ENCODE data around the gene HOXC9. TPM values are rescaled to one million over a fixed set of nuclear protein-coding genes. Genes with fewer than 3 reads are reported as not detected.

Gene HOXC9
- total RNA-seq, 4 donors from 2014 or later, result 13.6 to 37.7 (median 26.3) TPM

DNA sequence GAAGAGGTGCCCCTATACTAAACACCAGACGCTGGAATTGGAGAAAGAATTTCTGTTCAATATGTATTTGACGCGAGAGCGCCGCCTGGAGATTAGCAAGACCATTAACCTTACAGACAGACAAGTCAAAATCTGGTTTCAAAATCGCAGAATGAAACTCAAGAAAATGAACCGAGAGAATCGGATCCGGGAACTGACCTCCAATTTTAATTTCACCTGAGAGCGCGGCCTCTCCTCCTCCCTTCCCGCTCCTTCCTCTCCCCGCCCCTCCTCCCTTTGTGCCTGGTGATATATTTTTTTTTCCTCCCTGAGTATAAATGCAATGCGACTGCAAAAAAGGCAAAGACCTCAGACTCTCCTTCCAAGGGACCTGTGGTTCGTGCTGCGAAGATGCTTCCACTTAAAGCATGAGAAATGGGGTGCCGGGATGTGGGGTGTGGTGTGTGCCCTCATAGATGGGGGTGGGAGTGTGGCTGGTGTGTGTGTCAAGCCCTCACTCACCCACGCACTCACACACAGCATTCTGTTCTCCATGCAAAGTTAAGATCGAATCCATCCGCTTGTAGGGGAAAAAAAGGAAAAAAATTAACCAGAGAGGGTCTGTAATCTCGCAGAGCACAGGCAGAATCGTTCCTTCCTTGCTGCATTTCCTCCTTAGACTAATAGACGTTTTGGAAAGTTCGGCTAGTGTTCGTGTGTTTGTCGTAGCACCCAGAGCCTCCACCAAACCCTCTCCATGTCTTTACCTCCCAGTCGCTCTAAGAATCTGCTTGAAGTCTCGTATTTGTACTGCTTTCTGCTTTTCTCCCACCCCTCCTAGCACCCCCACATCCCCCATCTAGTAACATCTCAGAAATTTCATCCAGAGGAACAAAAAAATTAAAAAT, 10.5 kb upstream of the HOXC9 start:
- no peaks in the 10 kb centered on the region for H3K36me3 ChIP-seq
- H3K9me3 ChIP-seq, result no peaks in the 10 kb centered on the region
- in situ Hi-C loops (cut with MboI; ENCODE audit: low sequenced_read_pairs in 4 of 4) (loop anchor here (10.0 to 25.0 kb wide), 4 partner anchors 215 to 1723 kb away; partner anchors contain the start of genes GPR84 (in 2 of the 4), BLOC1S1 (in 1 of the 4), ITGA7 (in 1 of the 4) and RDH5 (in 1 of the 4)), intact Hi-C loops (cut with DNase I; ENCODE audit: low total_unique reads) (loop anchor here (5.0 to 10.0 kb wide), 3 partner anchors 293 to 1735 kb away; partner anchors contain the start of genes CBX5, CD63, HNRNPA1 and RDH5)
- TF ChIP-seq POLR2A (IDR thresholded peaks at IDR 0.05), result no peak
- TF ChIP-seq, protein P1, sequence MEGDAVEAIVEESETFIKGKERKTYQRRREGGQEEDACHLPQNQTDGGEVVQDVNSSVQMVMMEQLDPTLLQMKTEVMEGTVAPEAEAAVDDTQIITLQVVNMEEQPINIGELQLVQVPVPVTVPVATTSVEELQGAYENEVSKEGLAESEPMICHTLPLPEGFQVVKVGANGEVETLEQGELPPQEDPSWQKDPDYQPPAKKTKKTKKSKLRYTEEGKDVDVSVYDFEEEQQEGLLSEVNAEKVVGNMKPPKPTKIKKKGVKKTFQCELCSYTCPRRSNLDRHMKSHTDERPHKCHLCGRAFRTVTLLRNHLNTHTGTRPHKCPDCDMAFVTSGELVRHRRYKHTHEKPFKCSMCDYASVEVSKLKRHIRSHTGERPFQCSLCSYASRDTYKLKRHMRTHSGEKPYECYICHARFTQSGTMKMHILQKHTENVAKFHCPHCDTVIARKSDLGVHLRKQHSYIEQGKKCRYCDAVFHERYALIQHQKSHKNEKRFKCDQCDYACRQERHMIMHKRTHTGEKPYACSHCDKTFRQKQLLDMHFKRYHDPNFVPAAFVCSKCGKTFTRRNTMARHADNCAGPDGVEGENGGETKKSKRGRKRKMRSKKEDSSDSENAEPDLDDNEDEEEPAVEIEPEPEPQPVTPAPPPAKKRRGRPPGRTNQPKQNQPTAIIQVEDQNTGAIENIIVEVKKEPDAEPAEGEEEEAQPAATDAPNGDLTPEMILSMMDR (IDR thresholded peaks at IDR 0.05 in 4 of 5, conservative IDR thresholded peaks at IDR 0.05 in 1 of 5), result peak in 4 of 5 experiments; percentile 3 to 48 (median 28)
- peak overlapping the region; percentile 94 to 100 (median 98) for H3K27ac ChIP-seq
- no peaks in the 10 kb centered on the region for H3K27me3 ChIP-seq
- peak overlapping the region; percentile 36 to 53 (median 47) for H3K4me3 ChIP-seq
- ATAC-seq (no peak), DNase-seq (no peak)
- peaks cover 63% of the 10 kb centered on the region in 2 donors for H3K4me1 ChIP-seq

DNA sequence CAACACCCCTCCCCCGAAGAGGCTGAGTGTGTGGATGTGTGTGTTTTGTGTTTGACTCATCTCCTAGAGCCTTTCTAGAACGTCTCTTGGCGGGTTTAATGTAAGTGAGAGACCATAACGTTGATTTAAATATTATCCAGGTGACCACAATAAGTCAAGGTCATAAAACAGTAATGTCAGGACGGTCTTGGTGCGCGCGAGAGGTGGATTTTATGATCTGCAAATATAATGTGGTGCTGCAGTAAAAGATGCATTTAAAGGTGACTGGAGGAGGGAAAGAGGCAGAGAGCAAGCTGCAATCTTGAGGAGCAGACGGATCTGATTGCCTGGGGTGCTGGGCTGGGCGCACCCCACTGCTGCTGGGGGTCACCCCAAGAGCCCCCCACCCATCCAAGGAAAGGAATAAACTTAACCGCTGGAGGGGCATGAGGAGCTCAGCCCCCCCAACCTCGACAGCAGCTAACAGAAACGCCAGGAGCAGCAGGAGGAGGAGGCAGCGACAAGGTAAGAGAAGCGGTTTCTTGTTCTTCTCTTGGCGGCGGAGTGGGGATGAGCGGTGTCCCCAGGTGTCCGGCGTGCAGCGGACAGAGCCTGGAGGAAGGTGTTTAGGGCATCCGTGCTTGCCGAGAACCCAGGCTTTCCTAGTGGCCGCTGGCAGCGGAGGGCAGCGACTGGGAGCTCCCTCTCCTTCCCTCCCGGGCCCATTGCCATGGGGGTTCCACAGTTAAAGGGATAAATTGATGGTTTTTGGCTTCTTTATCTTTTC, 9.5 kb upstream of the HOXC9 start:
- Histone ChIP-seq H3K9me3 (no peaks in the 10 kb centered on the region), H3K36me3 (no peaks in the 10 kb centered on the region), H3K4me3 (peak overlapping the region; percentile 43 to 56 (median 47)), H3K4me1 (peaks cover 63% of the 10 kb centered on the region in 2 donors), H3K27me3 (no peaks in the 10 kb centered on the region), H3K27ac (peak overlapping the region; percentile 94 to 100 (median 98))
- TF ChIP-seq POLR2A (IDR thresholded peaks at IDR 0.05), result no peak
- TF ChIP-seq, protein P1 (IDR thresholded peaks at IDR 0.05 in 4 of 5, conservative IDR thresholded peaks at IDR 0.05 in 1 of 5), result no peak
- in situ Hi-C loops (cut with MboI; ENCODE audit: low sequenced_read_pairs in 4 of 4), result loop anchor here in 3 of 4 donors (25.0 kb wide), 3 partner anchors 222 to 1722 kb away; partner anchors contain the start of genes GPR84 (in 2 of the 3), BLOC1S1 (in 1 of the 3), ITGA7 (in 1 of the 3) and RDH5 (in 1 of the 3)
- no peak for ATAC-seq
- intact Hi-C loops (cut with DNase I; ENCODE audit: low total_unique reads), result loop anchor here (10.0 kb wide), 2 partner anchors 946 to 1734 kb away; partner anchors contain the start of genes CD63 and RDH5
- DNase-seq, result no peak

DNA sequence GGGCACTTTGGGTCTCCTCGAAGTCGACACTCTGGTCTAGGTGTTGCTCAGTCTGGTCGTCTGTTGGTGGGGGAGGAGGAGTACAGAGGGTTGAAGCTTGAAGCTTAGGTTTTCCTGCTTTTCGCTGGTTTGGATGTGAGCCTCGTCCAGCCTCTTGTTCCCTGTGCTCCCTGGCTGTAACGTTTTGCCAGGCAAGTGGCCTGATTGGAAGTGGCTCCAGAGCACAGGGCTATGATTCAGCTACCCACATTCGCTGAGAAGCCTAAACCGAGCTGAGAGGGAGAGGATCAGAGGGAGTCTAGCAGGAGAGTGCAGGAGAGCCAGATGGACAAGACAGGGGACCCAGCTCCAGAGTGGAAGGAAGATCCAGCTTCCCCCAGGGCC, 8.9 kb upstream of the HOXC9 start:
- in situ Hi-C loops (cut with MboI; ENCODE audit: low sequenced_read_pairs in 4 of 4), result loop anchor here in 3 of 4 donors (25.0 kb wide), 3 partner anchors 221 to 1721 kb away; partner anchors contain the start of genes GPR84 (in 2 of the 3), BLOC1S1 (in 1 of the 3), ITGA7 (in 1 of the 3) and RDH5 (in 1 of the 3)
- TF ChIP-seq POLR2A (IDR thresholded peaks at IDR 0.05), result peak; percentile 76 to 82
- TF ChIP-seq, protein P1 (IDR thresholded peaks at IDR 0.05 in 4 of 5, conservative IDR thresholded peaks at IDR 0.05 in 1 of 5), result peak in 1 of 5 experiments; percentile 6
- intact Hi-C loops (cut with DNase I; ENCODE audit: low total_unique reads), result loop anchor here (10.0 kb wide), 2 partner anchors 946 to 1734 kb away; partner anchors contain the start of genes CD63 and RDH5
- Histone ChIP-seq H3K27ac (peak overlapping the region; percentile 94 to 100 (median 98)), H3K36me3 (no peaks in the 10 kb centered on the region), H3K27me3 (no peaks in the 10 kb centered on the region), H3K4me1 (peaks cover 63% of the 10 kb centered on the region in 2 donors), H3K4me3 (peak overlapping the region; percentile 43 to 56 (median 47)), H3K9me3 (no peaks in the 10 kb centered on the region)
- DNase-seq (peak; percentile 85), ATAC-seq (peak; percentile 56 to 73)

DNA sequence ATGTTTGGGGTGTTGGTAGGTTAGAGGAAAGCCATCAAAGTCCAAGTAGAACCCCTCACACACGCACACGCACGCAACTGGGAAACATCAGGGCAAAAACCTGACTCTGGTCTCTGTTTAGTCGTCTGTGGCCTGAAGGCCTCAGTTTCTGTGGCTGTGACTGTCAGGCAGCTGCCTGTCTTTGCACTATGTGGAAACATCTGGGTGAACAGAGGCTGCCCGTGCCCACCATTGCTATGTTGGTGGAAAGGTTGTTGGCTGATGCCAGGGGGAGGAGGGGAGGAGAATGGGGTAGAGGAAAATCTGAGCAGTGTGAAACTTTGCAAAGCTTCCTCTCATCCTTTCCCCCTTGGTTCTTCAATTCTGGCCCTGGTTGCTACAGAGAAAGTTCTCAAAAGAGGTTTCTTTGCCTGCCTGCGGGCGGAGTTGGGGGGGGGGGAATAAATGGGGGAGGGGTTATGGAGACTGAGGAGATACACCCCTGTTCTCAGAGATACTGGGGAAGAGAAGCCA, 7.5 kb upstream of the HOXC9 start:
- no peak for TF ChIP-seq POLR2A (IDR thresholded peaks at IDR 0.05)
- TF ChIP-seq, protein P1 (IDR thresholded peaks at IDR 0.05 in 4 of 5, conservative IDR thresholded peaks at IDR 0.05 in 1 of 5), result no peak
- H3K27me3 ChIP-seq, result no peaks in the 10 kb centered on the region
- DNase-seq (no peak), ATAC-seq (no peak)
- H3K27ac ChIP-seq, result peak overlapping the region; percentile 94 to 100 (median 98)
- intact Hi-C loops (cut with DNase I; ENCODE audit: low total_unique reads), result loop anchor here (10.0 kb wide), 2 partner anchors 948 to 1732 kb away; partner anchors contain the start of genes CD63 and RDH5
- H3K9me3 ChIP-seq, result no peaks in the 10 kb centered on the region
- peaks cover 58% of the 10 kb centered on the region in 2 donors for H3K4me1 ChIP-seq
- H3K4me3 ChIP-seq, result peak overlapping the region in 1 of 4 donors; percentile 64
- H3K36me3 ChIP-seq, result no peaks in the 10 kb centered on the region
- in situ Hi-C loops (cut with MboI; ENCODE audit: low sequenced_read_pairs in 4 of 4), result loop anchor here in 3 of 4 donors (25.0 kb wide), 3 partner anchors 220 to 1720 kb away; partner anchors contain the start of genes GPR84 (in 2 of the 3), BLOC1S1 (in 1 of the 3), ITGA7 (in 1 of the 3) and RDH5 (in 1 of the 3)
